Immature natural killer cell (primary cell): Measurements from ENCODE around the gene WNT2B. TPM values are rescaled to one million over a fixed set of nuclear protein-coding genes. Genes with fewer than 3 reads are reported as not detected.
A peak's percentile ranks its signal among the peaks of the same experiment; 100 is the strongest.
"Not testable (repeated sequence)": the region's sequence is repeated elsewhere in the genome, so short reads cannot be mapped to it uniquely, and the experiment has no call there.

Experiments used
- DNase-seq, 3 donors: peaks; one replicate each; pipeline ENCODE4 v3.0.0; 2022; ENCODE audit warnings: mixed read lengths in 1 of 3
- H3K27ac Mint-ChIP-seq, 6 donors: one replicate each; pipeline ENCODE4 v1.8.0; 2020; ENCODE audit warnings: mixed read lengths in 6 of 6, mild to moderate bottlenecking in 5 of 6, inconsistent platforms in 4 of 6, moderate library complexity in 3 of 6
- H3K27me3 Mint-ChIP-seq, 3 donors: one replicate each; pipeline ENCODE4 v1.8.0; 2020 to 2021; ENCODE audit warnings: low read depth in 3 of 3, mild to moderate bottlenecking in 3 of 3, mixed read lengths in 3 of 3, moderate library complexity in 3 of 3, inconsistent platforms in 1 of 3
- H3K36me3 Mint-ChIP-seq, 3 donors: one replicate each; pipeline ENCODE4 v1.8.0; 2020; ENCODE audit warnings: mixed read lengths in 3 of 3, inconsistent platforms in 2 of 3, mild to moderate bottlenecking in 2 of 3
- H3K4me1 Mint-ChIP-seq, 2 donors: one replicate each; pipeline ENCODE4 v1.8.0; 2020; ENCODE audit warnings: inconsistent platforms in 2 of 2, mild to moderate bottlenecking in 2 of 2, mixed read lengths in 2 of 2, moderate library complexity in 1 of 2
- H3K4me3 Mint-ChIP-seq, 5 donors: one replicate each; pipeline ENCODE4 v1.8.0; 2020; ENCODE audit warnings: mild to moderate bottlenecking in 5 of 5, mixed read lengths in 5 of 5, inconsistent platforms in 3 of 5, moderate library complexity in 3 of 5
- H3K9me3 Mint-ChIP-seq, 6 donors: one replicate each; pipeline ENCODE4 v1.8.0; 2020; ENCODE audit warnings: mild to moderate bottlenecking in 6 of 6, mixed read lengths in 6 of 6, inconsistent platforms in 4 of 6, moderate library complexity in 3 of 6
- polyA plus RNA-seq, 3 donors: library from polyadenylated mRNA; unstranded; fragments of 300-500 nt; fragmentation: Illumina TruSeq; gene quantifications; one replicate each; pipeline ENCODE4 v1.2.3, GENCODE V29; 2021

Gene WNT2B
- under 1 TPM in 1 of 3 donors, not detected in 2; 0.03 TPM for polyA plus RNA-seq

- Mint-ChIP-seq H3K4me3 (peak within 1 kb of the TSS; percentile 79 to 85 (median 84)), H3K27ac (no peak within 1 kb of the TSS), H3K36me3 (no peaks in the 10 kb centered on the region), H3K4me1 (peaks cover 7 to 16% of the 10 kb centered on the region in 2 donors), H3K9me3 (peaks cover 0 to 2% (median 0%) of the 10 kb centered on the region in 6 donors), H3K27me3 (peaks cover 2 to 23% (median 17%) of the 10 kb centered on the region in 3 donors)
- peak; percentile 44 to 57 (median 45) for DNase-seq
Measured at GRCh38 chr1:112508278-112509004, at the start of gene WNT2B. WNT2B (plus strand) TSS chr1:112508965; CDS start chr1:112509263, 298 bp downstream.

GRCh38 chr1:112460615-112461014, 48.1 kb upstream of the WNT2B start:
- DNase-seq, result no peak
- Mint-ChIP-seq H3K4me1 (peaks cover 1 to 2% of the 10 kb centered on the region in 2 donors), H3K36me3 (no peaks in the 10 kb centered on the region), H3K4me3 (no peak overlapping the region), H3K27ac (no peak overlapping the region), H3K9me3 (no peaks in the 10 kb centered on the region), H3K27me3 (peaks cover 2 to 13% (median 5%) of the 10 kb centered on the region in 3 donors)

- Mint-ChIP-seq H3K4me3 (no peak overlapping the region), H3K27ac (no peak overlapping the region), H3K27me3 (peaks cover 2 to 13% (median 9%) of the 10 kb centered on the region in 3 donors), H3K4me1 (peaks cover 8 to 9% of the 10 kb centered on the region in 2 donors), H3K9me3 (no peaks in the 10 kb centered on the region), H3K36me3 (no peaks in the 10 kb centered on the region)
- DNase-seq, result no peak
Measured at GRCh38 chr1:112461200-112461871, 47.4 kb upstream of the WNT2B start.

GRCh38 chr1:112462953-112463279, 45.8 kb upstream of the WNT2B start:
- H3K4me3 Mint-ChIP-seq, result no peak overlapping the region
- H3K4me1 Mint-ChIP-seq, result peaks cover 11% of the 10 kb centered on the region in 2 donors

GRCh38 chr1:112464501-112464900, 44.3 kb upstream of the WNT2B start:
- Mint-ChIP-seq H3K36me3 (no peaks in the 10 kb centered on the region), H3K4me1 (peaks cover 11% of the 10 kb centered on the region in 2 donors), H3K27me3 (peaks cover 5 to 17% (median 8%) of the 10 kb centered on the region in 3 donors), H3K4me3 (no peak overlapping the region), H3K9me3 (no peaks in the 10 kb centered on the region), H3K27ac (no peak overlapping the region)
- no peak for DNase-seq

More at GRCh38 chr1:112462953-112463279, 45.8 kb upstream of the WNT2B start:
- H3K27ac Mint-ChIP-seq, result no peak overlapping the region
- H3K27me3 Mint-ChIP-seq, result peaks cover 2 to 17% (median 8%) of the 10 kb centered on the region in 3 donors
- no peaks in the 10 kb centered on the region for H3K9me3 Mint-ChIP-seq
- no peak for DNase-seq
- no peaks in the 10 kb centered on the region for H3K36me3 Mint-ChIP-seq

GRCh38 chr1:112465122-112465521, 43.6 kb upstream of the WNT2B start:
- no peak for DNase-seq
- peaks cover 11% of the 10 kb centered on the region in 2 donors for H3K4me1 Mint-ChIP-seq
- H3K9me3 Mint-ChIP-seq, result no peaks in the 10 kb centered on the region
- peak overlapping the region in 1 of 6 donors; percentile 45 for H3K27ac Mint-ChIP-seq
- no peaks in the 10 kb centered on the region for H3K36me3 Mint-ChIP-seq
- no peak overlapping the region for H3K4me3 Mint-ChIP-seq
- H3K27me3 Mint-ChIP-seq, result peaks cover 5 to 14% (median 11%) of the 10 kb centered on the region in 3 donors

- Mint-ChIP-seq H3K4me3 (peak overlapping the region; percentile 70 to 86 (median 82)), H3K27ac (peak overlapping the region in 3 of 6 donors; percentile 19 to 77 (median 45)), H3K27me3 (peaks cover 5 to 11% (median 11%) of the 10 kb centered on the region in 3 donors)
Measured at GRCh38 chr1:112466078-112466660, 42.6 kb upstream of the WNT2B start.

GRCh38 chr1:112470324-112470723, 38.4 kb upstream of the WNT2B start:
- not testable (repeated sequence) for H3K36me3 Mint-ChIP-seq, H3K4me3 Mint-ChIP-seq, DNase-seq, H3K27ac Mint-ChIP-seq, H3K9me3 Mint-ChIP-seq
- H3K4me1 Mint-ChIP-seq, result peaks cover 11% of the 10 kb centered on the region in 2 donors
- peaks cover 9 to 22% (median 13%) of the 10 kb centered on the region in 3 donors for H3K27me3 Mint-ChIP-seq

More at GRCh38 chr1:112466078-112466660, 42.6 kb upstream of the WNT2B start:
- H3K4me1 Mint-ChIP-seq, result peaks cover 11% of the 10 kb centered on the region in 2 donors
- no peaks in the 10 kb centered on the region for H3K36me3 Mint-ChIP-seq
- H3K9me3 Mint-ChIP-seq, result no peaks in the 10 kb centered on the region
- DNase-seq, result peak; percentile 73 to 78 (median 73)

- DNase-seq, result no peak
- Mint-ChIP-seq H3K4me1 (peaks cover 6 to 7% of the 10 kb centered on the region in 2 donors), H3K4me3 (no peak overlapping the region), H3K9me3 (peaks cover 0 to 2% (median under 1%) of the 10 kb centered on the region in 6 donors), H3K36me3 (peaks cover 0 to under 1% (median 0%) of the 10 kb centered on the region in 3 donors), H3K27me3 (peaks cover 8 to 22% (median 10%) of the 10 kb centered on the region in 3 donors), H3K27ac (no peak overlapping the region)
Measured at GRCh38 chr1:112470966-112471365, 37.8 kb upstream of the WNT2B start.

- Mint-ChIP-seq H3K4me3 (no peak overlapping the region), H3K36me3 (peaks cover 0 to 10% (median 2%) of the 10 kb centered on the region in 3 donors), H3K27ac (no peak overlapping the region), H3K4me1 (no peaks in the 10 kb centered on the region), H3K9me3 (peaks cover 1 to 14% (median 6%) of the 10 kb centered on the region in 6 donors), H3K27me3 (peaks cover 9 to 15% (median 11%) of the 10 kb centered on the region in 3 donors)
- no peak for DNase-seq
Measured at GRCh38 chr1:112472142-112472541, 36.6 kb upstream of the WNT2B start.

- no peak overlapping the region for H3K4me3 Mint-ChIP-seq
- H3K27ac Mint-ChIP-seq, result no peak overlapping the region
- no peaks in the 10 kb centered on the region for H3K4me1 Mint-ChIP-seq
- H3K9me3 Mint-ChIP-seq, result peaks cover 11 to 29% (median 23%) of the 10 kb centered on the region in 6 donors
- H3K36me3 Mint-ChIP-seq, result peaks cover 3 to 24% (median 5%) of the 10 kb centered on the region in 3 donors
- peaks cover 8 to 14% (median 10%) of the 10 kb centered on the region in 3 donors for H3K27me3 Mint-ChIP-seq
- no peak for DNase-seq
Measured at GRCh38 chr1:112477550-112477949, 31.2 kb upstream of the WNT2B start.

GRCh38 chr1:112478314-112478713, 30.5 kb upstream of the WNT2B start:
- no peak overlapping the region for H3K4me3 Mint-ChIP-seq
- H3K27me3 Mint-ChIP-seq, result peaks cover 10 to 21% (median 10%) of the 10 kb centered on the region in 3 donors
- H3K27ac Mint-ChIP-seq, result no peak overlapping the region
- H3K36me3 Mint-ChIP-seq, result peaks cover 3 to 24% (median 5%) of the 10 kb centered on the region in 3 donors
- no peak for DNase-seq
- H3K4me1 Mint-ChIP-seq, result no peaks in the 10 kb centered on the region
- H3K9me3 Mint-ChIP-seq, result peaks cover 11 to 29% (median 23%) of the 10 kb centered on the region in 6 donors

- not testable (repeated sequence) for H3K4me1 Mint-ChIP-seq, H3K27ac Mint-ChIP-seq
Measured at GRCh38 chr1:112486063-112486462, 22.7 kb upstream of the WNT2B start.

GRCh38 chr1:112487686-112488085, 21.1 kb upstream of the WNT2B start:
- H3K9me3 Mint-ChIP-seq, H3K4me3 Mint-ChIP-seq, DNase-seq, H3K4me1 Mint-ChIP-seq, H3K27ac Mint-ChIP-seq, H3K36me3 Mint-ChIP-seq: not testable (repeated sequence)
- peaks cover 2 to 13% (median 5%) of the 10 kb centered on the region in 3 donors for H3K27me3 Mint-ChIP-seq

More at GRCh38 chr1:112486063-112486462, 22.7 kb upstream of the WNT2B start:
- peaks cover 0 to 15% (median 3%) of the 10 kb centered on the region in 3 donors for H3K27me3 Mint-ChIP-seq
- not testable (repeated sequence) for H3K4me3 Mint-ChIP-seq, H3K36me3 Mint-ChIP-seq, DNase-seq, H3K9me3 Mint-ChIP-seq
